ENCODE data around the gene RNF113B. TPM values are rescaled to one million over a fixed set of nuclear protein-coding genes. Genes with fewer than 3 reads are reported as not detected.
A peak's percentile ranks its signal among the peaks of the same experiment; 100 is the strongest.

Gene RNF113B
- total and polyA plus RNA-seq, 2 of the 13 experiments (the other 11 are each of a cell fraction or from before 2014, with no cell fraction given) = not detected

DNA sequence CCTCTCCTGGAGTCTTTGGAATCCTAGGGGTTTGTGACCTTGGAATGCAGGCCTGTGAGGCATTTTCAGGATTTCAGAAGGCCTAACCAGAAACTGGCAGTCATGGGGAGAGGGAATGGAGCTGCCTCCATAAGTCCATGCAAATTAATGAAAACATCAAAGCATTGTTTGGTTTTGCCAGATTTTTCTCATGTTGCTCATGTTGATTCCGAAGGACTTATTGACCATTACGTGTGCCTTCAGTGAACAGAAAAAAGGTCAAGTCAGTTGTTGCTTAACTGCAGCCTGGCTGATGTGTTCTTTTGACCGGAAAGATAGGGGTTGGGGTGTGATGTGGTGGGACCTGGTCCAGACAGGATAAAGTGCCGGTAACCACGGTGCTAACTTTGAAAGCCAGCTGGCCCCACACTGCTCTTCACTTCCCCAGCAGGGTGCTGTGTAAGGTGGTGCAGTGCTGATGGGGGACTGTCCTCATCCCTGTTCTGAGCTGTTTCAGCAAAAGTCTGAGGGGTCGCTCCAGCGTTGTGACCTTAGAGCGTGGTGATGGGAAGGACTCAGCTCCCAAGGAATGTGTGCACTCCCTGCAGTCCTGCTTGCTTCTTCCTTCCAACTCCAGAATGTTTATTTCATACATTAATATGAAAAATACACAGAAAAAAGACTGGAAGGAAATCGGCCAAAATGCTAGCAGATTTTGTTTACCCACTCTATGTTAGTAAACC lies 3.5 kb downstream of the RNF113B start (continued):
- no peak for TF ChIP-seq MAF1 (CRISPR knock-in tag; IDR thresholded peaks at IDR 0.05; ENCODE audit: borderline replicate concordance)
- no peak for TF ChIP-seq MYC (CRISPR knock-in tag; IDR thresholded peaks at IDR 0.05; ENCODE audit: borderline replicate concordance)
- TF ChIP-seq, protein P1, sequence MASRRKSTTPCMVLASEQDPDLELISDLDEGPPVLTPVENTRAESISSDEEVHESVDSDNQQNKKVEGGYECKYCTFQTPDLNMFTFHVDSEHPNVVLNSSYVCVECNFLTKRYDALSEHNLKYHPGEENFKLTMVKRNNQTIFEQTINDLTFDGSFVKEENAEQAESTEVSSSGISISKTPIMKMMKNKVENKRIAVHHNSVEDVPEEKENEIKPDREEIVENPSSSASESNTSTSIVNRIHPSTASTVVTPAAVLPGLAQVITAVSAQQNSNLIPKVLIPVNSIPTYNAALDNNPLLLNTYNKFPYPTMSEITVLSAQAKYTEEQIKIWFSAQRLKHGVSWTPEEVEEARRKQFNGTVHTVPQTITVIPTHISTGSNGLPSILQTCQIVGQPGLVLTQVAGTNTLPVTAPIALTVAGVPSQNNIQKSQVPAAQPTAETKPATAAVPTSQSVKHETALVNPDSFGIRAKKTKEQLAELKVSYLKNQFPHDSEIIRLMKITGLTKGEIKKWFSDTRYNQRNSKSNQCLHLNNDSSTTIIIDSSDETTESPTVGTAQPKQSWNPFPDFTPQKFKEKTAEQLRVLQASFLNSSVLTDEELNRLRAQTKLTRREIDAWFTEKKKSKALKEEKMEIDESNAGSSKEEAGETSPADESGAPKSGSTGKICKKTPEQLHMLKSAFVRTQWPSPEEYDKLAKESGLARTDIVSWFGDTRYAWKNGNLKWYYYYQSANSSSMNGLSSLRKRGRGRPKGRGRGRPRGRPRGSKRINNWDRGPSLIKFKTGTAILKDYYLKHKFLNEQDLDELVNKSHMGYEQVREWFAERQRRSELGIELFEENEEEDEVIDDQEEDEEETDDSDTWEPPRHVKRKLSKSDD (CRISPR knock-in tag; IDR thresholded peaks at IDR 0.05; ENCODE audit: low read depth) = no peak
- TF ChIP-seq ZNF552 (CRISPR knock-in tag; IDR thresholded peaks at IDR 0.05; ENCODE audit: borderline replicate concordance) = no peak
- no peak for TF ChIP-seq TRIM24 (CRISPR knock-in tag; IDR thresholded peaks at IDR 0.05)
- peak; percentile 44; the same call in 1 of the 2 replicates for TF ChIP-seq MAFF (IDR thresholded peaks at IDR 0.05; ENCODE audit: low read depth, low read length)
- TF ChIP-seq SMYD3 (CRISPR knock-in tag; IDR thresholded peaks at IDR 0.05) = peak; percentile 91; the same call in 1 of the 2 replicates
- TF ChIP-seq, protein P2, sequence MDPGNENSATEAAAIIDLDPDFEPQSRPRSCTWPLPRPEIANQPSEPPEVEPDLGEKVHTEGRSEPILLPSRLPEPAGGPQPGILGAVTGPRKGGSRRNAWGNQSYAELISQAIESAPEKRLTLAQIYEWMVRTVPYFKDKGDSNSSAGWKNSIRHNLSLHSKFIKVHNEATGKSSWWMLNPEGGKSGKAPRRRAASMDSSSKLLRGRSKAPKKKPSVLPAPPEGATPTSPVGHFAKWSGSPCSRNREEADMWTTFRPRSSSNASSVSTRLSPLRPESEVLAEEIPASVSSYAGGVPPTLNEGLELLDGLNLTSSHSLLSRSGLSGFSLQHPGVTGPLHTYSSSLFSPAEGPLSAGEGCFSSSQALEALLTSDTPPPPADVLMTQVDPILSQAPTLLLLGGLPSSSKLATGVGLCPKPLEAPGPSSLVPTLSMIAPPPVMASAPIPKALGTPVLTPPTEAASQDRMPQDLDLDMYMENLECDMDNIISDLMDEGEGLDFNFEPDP (CRISPR knock-in tag; conservative IDR thresholded peaks at IDR 0.05) = no peak
- TF ChIP-seq IKZF1 (IDR thresholded peaks at IDR 0.05) = no peak
- TF ChIP-seq SMARCE1 (IDR thresholded peaks at IDR 0.05; ENCODE audit: borderline replicate concordance) = no peak
- TF ChIP-seq, protein P3, sequence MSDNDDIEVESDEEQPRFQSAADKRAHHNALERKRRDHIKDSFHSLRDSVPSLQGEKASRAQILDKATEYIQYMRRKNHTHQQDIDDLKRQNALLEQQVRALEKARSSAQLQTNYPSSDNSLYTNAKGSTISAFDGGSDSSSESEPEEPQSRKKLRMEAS (IDR thresholded peaks at IDR 0.05) = peak; percentile 56
- no peak for TF ChIP-seq HNRNPL (IDR thresholded peaks at IDR 0.05; ENCODE audit: low read depth, low read length)
- no peak for TF ChIP-seq ZNF251 (CRISPR knock-in tag; IDR thresholded peaks at IDR 0.05)
- TF ChIP-seq SP1 (IDR thresholded peaks at IDR 0.05) = no peak
- TF ChIP-seq SP1 (CRISPR knock-in tag; IDR thresholded peaks at IDR 0.05) = no peak
- TF ChIP-seq ZNF24 (IDR thresholded peaks at IDR 0.05) = no peak
- no peak for TF ChIP-seq EHMT2 (IDR thresholded peaks at IDR 0.05; ENCODE audit: borderline replicate concordance, low read depth, low read length)
- peak; percentile 87; the same call in 1 of the 2 replicates for TF ChIP-seq CBX5 (CRISPR knock-in tag; IDR thresholded peaks at IDR 0.05; ENCODE audit: borderline replicate concordance)
- TF ChIP-seq, protein P4, sequence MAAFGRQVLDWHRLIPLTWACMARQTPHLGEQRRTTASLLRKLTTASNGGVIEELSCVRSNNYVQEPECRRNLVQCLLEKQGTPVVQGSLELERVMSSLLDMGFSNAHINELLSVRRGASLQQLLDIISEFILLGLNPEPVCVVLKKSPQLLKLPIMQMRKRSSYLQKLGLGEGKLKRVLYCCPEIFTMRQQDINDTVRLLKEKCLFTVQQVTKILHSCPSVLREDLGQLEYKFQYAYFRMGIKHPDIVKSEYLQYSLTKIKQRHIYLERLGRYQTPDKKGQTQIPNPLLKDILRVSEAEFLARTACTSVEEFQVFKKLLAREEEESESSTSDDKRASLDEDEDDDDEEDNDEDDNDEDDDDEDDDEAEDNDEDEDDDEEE (CRISPR knock-in tag; IDR thresholded peaks at IDR 0.05) = no peak
- TF ChIP-seq PLRG1 (conservative IDR thresholded peaks at IDR 0.05) = no peak
- TF ChIP-seq, protein P5, sequence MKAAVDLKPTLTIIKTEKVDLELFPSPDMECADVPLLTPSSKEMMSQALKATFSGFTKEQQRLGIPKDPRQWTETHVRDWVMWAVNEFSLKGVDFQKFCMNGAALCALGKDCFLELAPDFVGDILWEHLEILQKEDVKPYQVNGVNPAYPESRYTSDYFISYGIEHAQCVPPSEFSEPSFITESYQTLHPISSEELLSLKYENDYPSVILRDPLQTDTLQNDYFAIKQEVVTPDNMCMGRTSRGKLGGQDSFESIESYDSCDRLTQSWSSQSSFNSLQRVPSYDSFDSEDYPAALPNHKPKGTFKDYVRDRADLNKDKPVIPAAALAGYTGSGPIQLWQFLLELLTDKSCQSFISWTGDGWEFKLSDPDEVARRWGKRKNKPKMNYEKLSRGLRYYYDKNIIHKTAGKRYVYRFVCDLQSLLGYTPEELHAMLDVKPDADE (CRISPR knock-in tag; IDR thresholded peaks at IDR 0.05) = no peak
- no peak for TF ChIP-seq SATB2 (CRISPR knock-in tag; IDR thresholded peaks at IDR 0.05)
- peak; percentile 26; the same call in 1 of the 2 replicates for TF ChIP-seq KMT2B (CRISPR knock-in tag; IDR thresholded peaks at IDR 0.05)
- TF ChIP-seq SRSF1 (optimal IDR thresholded peaks at IDR 0.05; ENCODE audit: low read depth, low read length) = no peak
- peak; percentile 24; the same call in 1 of the 2 replicates for TF ChIP-seq ZNF598 (CRISPR knock-in tag; IDR thresholded peaks at IDR 0.05; ENCODE audit: borderline replicate concordance)
- TF ChIP-seq HES4 (CRISPR knock-in tag; IDR thresholded peaks at IDR 0.05; ENCODE audit: borderline replicate concordance) = no peak
